GM19351 (cell line): ENCODE measurements around the gene SCAMP5.

ENCODE experiments used
- ATAC-seq: cut with Tn5 transposase; IDR thresholded peaks from one replicate; pipeline ENCODE4 v1.9.1; 2021; ENCODE audit warnings: mild to moderate bottlenecking, moderate library complexity; ENCODE audit not compliant: unreplicated experiment

SCAMP5 gene

DNA sequence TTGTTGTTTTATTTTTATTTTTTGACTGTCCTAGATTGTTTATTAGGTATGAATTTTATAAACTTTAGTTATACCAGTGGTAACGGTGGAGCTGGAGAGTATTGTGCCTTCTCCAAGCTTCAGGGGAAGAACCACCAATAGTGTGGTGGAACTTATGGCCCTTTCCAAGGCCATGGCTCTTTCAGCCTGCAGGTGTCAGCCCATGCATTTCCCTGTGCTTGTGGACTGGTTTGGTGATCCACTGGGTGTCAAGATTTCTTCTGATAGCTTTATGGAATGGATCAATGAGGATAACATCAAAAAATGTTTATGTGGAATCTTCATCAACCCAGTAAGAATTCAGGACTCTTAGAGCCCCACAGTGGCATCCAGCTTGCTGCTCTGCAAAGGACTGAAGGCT lies 19.2 kb upstream of the SCAMP5 start:
- ATAC-seq, result no peak

DNA sequence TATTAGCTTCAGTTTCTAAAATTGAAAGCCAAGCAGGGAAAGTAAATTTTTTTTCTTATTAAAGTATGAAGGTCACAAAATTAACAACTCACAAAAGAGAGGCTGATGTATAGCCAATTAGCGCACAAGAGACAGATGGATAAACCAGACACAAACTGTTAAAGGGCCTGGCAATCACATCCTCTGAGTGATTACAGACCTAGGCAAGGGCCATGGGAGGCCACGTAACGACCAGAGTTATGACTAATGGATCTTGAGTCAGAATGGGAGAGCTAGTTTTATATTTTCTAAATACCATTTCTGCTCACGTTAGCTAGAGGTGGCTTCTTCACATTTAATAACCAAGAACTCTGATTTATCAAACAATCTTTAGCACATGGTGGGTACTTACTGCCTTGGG lies 17.8 kb upstream of the SCAMP5 start:
- ATAC-seq, result no peak

- no peak for ATAC-seq
These were observed 17.3 kb upstream of the SCAMP5 start for GRCh38 chr15:74978077-74978476.

DNA sequence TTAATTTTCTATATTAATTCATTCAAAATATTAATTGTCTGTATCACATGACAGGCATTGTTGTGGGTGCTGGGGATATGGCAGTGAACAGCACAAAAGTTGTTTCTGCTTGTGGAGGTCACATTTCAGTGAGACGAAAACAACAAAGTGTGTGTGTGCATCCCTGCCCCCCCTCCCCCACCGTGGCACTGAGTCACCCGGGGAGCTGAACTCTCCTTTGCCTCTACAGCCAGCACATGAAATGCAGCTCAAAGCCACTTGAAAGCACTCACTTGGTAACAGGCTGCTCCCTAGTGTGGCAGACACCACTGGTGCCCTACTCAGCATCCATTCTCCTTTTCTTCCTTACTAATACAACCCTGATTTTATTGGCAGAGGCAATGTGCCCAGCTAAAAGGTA lies 16.9 kb upstream of the SCAMP5 start:
- no peak for ATAC-seq

DNA sequence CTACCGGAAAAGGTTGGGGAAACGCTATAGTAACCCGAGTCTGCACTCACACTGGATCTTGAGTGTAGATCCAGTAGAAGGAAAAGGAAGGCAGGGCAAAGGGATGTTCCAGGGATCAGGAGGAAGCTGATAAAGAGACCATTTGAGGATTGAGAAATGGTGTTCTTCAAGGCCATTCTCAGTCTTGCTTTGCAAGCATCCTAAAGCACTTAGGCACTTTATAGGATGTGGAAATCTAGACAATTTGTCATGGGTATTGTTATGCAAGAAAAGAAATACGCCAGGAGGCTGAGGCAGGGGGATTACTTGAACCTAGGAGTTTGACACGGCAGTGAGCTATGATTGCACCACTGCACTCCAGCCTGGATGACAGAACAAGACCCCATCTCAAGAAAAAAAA lies 13.2 kb upstream of the SCAMP5 start:
- ATAC-seq, result no peak

GRCh38 chr15:74983725-74984231 lies 11.6 kb upstream of the SCAMP5 start:
- no peak for ATAC-seq

DNA sequence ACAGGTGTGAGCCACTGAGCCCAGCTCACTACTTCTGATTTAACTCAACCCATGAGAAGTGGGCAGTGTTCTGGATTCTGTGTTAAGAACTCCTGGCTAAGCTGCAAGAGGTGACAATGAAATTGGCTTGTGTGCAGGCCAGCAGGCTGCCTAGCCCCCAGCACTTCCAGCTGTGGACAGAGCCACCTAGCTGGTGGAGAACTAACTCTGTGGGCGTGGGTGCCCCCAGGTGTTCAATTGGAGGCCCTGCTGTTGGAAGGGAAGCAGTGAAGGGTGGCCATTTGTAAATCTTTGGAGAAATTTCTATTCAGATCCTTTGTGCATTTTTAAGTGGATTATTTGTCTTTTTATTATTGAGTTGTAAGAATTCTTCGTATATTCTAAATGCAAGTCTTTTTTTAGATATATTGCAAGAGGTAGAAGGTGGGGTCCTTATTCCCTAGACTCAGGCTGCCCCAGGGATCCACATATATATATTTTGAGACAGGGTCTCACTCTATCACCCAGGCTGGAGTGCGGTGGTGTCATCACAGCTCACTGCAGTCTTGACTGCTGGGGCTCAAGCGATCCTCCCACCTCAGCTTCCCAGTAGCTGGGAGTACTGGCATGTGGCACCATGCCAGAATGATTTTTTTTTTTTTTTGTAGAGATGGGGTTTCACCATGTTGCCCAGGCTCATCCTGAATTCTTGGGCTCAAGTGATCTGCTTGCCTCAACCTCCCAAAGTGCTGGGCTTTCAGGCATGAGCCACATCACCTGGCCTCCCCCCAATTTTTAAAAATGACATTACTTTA lies 7.2 kb upstream of the SCAMP5 start:
- no peak for ATAC-seq

DNA sequence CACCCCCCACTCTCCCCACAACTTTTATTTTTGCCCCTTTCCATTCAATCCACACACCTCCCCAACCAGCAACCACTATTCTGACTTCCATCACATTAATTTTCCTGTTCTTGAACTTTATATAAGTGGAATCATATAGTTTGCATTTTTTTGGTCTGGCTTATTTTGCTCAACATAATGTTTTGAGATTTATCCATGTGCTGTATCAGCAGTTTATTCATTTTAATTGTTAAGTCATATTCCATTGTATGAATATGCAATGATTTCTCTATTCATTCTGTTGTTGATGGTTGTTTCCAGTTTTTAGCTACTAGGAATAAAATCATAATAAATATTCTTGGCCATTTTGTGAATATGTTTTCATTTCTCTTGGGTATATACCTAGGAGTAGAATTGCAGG lies 5.8 kb upstream of the SCAMP5 start:
- no peak for ATAC-seq

DNA sequence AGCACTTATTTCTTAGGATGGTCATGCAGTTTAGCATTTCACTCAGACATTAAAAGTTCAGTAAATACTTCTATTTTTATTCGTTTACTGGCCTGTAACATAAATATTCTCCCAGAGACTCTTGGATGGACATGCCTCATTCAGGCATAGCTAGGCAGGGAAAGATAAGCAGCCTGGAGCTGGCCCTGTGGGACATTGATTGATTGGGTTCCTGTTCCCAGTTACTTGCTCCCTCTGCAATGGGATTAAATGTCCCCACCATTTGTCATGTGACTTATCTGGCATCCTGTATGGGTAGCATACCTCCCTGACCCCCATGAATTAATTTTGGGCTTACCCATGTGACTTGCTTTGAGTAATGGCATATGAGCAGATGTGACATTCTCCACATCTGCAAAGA lies 2.7 kb upstream of the SCAMP5 start:
- no peak for ATAC-seq

GRCh38 chr15:74994236-74994635 lies 1.1 kb upstream of the SCAMP5 start:
- ATAC-seq, result no peak

- ATAC-seq, result no peak
These were observed 678 bp upstream of the SCAMP5 start for GRCh38 chr15:74994685-74995084.

DNA sequence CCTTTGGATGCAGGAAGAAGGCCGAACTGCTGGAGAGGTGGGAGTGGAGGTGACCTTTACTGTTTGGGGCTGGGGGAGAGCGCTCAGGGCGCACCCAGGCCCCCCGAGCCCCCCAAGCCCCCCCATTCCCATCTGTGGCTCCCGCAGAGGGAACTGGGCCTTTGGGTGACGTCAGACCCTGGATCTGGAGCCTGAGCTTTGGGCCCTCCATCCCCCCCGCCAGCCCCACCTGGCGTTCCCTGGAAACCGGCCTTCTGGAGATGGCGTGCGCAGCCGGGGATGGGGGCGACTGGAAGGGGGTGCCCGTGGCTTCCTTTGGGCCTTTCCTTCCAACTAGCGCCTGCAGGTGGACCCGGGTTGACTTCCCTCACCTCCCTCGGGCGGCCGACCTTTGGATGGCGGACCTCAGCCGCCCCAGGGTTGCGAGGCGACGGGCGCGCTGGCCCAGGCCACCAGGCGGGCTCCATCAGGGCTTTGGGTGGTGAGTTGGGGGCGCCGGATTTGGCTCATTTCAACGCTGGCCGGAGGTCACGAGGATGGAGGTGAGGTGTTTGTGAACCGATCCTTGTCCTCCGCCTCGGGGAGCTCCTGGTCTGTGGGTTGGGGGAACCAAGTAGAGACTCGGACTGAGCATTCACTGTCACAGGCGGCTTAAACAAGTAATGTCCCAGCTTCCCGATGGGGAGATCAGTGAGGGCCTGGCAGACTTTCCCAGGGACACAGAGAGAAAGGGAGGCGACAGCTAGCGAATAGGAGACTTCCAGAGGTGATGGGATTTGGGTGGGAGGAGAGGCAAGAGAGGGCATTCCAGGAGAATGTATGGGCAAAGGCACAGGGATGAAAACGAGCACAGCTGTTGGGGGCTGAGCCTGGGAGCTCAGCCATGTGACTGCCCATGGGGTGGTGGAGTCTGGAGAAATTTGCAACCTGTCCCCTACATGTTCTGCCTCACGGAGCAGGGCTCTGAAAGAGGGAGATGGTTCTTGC lies 709 bp downstream of the SCAMP5 start:
- no peak for ATAC-seq

- no peak for ATAC-seq
These were observed 1.8 kb downstream of the SCAMP5 start for GRCh38 chr15:74997141-74997540.

GRCh38 chr15:74997543-74997942 lies 2.2 kb downstream of the SCAMP5 start:
- ATAC-seq, result no peak

DNA sequence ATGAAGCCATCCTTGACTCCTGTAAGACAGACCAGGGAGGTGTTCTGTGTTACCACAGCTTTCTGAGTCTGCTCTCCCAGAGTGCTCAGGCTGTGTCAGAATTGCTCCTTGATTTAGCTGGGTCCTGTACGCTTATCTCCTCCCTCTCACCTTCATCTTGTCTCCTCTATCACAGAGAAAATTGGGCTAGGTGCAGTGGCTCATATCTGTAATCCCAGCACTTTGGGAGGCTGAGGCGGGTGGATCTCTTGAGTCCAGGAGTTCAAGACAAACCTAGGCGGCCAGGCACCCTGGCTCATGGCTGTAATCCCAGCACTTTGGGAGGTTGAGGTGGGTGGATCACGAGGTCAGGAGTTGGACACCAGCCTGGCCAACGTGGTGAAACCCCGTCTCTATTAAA lies 5.9 kb downstream of the SCAMP5 start:
- ATAC-seq, result no peak

GRCh38 chr15:75002398-75002797 lies 7.0 kb downstream of the SCAMP5 start:
- ATAC-seq, result no peak

GRCh38 chr15:75007216-75007615 lies 11.9 kb downstream of the SCAMP5 start:
- ATAC-seq, result no peak

DNA sequence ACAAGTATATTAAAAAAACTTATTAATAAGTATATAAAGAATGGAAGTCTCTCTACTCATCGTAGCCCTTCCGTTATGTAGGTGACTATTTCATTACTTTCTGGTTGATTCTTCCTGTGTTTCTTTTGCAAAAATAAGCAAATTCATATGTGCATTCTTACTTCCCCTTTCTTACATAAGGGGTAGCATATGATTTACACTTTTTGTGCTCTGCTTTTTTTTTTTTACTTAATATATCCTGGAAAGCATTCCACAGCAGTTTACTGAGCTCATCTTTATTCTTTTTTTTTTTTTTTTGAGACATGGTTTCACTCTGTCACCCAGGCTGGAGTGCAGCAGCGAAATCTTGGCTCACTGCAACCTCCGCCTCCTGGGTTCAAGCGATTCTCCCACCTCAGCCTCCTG lies 12.9 kb downstream of the SCAMP5 start:
- peak; percentile 46 for ATAC-seq

GRCh38 chr15:75008629-75009326 lies 13.4 kb downstream of the SCAMP5 start:
- peak; percentile 63 for ATAC-seq

DNA sequence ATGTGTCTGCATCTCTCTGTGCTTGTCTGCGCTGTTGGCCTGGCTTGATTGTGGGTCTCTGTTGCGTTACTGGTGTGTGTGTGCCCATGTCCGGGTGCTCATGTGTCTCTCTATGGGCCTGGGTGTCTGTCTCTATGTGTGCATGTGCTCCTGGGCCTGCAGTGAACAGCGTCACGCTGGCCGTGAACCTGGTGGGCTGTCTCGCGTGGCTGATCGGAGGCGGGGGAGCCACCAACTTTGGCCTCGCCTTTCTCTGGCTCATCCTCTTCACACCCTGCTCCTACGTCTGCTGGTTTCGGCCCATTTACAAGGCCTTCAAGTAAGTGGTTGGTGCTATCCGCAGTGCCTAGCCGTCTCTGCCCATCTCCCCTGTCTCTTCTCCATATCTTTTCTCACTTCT lies 21.1 kb downstream of the SCAMP5 start:
- no peak for ATAC-seq

DNA sequence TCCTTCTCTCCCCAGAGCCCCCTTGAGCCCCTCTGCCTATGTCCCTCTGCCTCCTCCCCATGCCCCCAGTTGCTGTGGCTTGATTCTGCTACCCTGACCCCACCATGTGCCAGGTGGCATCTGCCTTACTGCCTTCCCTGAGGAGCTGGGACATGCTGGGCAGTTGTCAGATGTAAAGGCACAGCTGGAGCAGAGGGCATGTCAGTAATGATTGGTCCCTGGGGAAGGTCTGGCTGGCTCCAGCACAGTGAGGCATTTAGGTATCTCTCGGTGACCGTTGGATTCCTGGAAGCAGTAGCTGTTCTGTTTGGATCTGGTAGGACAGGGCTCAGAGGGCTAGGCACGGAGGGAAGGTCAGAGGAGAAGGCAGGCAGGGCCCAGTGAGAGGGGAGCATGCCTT lies 24.6 kb downstream of the SCAMP5 start:
- no peak for ATAC-seq
